ENCODE measurements around the gene MAP3K5. TPM values are rescaled to one million over a fixed set of nuclear protein-coding genes. Genes with fewer than 3 reads are reported as not detected.
"Not testable (repeated sequence)": the region's sequence is repeated elsewhere in the genome, so short reads cannot be mapped to it uniquely, and the experiment has no call there.

Gene MAP3K5
- total RNA-seq, 1 donor from 2014 or later: 24.4 TPM

DNA sequence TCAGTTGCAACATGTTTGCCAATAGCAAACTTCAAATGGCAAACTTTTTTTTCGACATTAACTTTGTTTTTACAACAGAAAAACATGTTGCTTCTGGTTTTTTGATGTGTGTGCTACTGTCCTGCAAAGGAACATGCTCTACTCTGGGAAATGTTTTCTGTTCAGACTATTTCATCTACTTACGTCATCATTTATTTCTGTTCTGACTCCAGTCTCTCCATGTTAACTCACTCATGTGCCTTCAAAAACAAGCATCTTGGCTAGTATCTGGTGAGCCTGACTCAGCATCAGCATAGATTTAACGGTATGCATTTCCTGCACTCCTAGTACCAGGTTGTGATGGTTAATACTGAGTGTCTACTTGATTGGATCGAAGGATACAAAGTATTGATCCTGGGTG, 206.0 kb downstream of the MAP3K5 start:
- no peak for DNase-seq (ENCODE audit: low spot score)

GRCh38 chr6:136585523-136585922, 206.8 kb downstream of the MAP3K5 start:
- DNase-seq (ENCODE audit: low spot score): not testable (repeated sequence)

DNA sequence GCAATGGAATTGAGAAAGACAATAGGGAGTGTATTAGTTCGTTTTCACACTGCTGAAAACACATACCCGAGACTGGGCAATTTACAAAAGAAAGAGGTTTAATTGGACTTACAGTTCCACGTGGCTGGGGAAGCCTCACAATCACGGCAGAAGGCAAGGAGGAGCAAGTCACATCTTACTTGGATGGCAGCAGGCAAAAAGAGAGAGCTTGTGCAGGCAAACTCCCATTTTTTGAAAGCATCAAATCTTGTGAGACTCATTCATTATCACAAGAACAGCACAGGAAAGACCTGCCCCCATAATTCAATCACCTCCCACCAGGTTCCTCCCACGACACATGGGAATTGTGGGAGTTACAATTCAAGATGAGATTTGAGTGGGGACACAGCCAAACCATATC, 208.0 kb downstream of the MAP3K5 start:
- DNase-seq (ENCODE audit: low spot score): not testable (repeated sequence)

- DNase-seq (ENCODE audit: low spot score): no peak
These were observed 209.4 kb downstream of the MAP3K5 start for GRCh38 chr6:136582711-136583471.

GRCh38 chr6:136579800-136580199, 212.5 kb downstream of the MAP3K5 start:
- DNase-seq (ENCODE audit: low spot score): no peak

GRCh38 chr6:136576821-136577220, 215.5 kb downstream of the MAP3K5 start:
- no peak for DNase-seq (ENCODE audit: low spot score)

DNA sequence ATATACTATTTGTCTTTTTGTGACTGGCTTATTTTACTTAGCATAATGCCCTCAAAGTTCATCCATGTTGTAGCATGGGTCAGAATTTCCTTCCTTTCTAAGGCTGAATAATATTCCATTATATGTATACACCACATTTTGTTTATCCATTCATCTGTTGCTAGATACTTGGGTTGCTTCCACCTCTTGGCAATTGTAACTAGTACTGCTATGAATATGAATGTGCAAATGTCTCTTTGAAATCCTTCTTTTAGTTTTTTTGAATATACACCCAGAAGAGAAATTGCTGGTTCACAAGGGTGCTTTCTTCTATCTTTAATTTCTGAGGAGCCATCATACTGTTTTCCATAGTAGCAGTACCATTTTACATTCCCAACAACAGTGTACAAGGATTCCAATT, 220.8 kb downstream of the MAP3K5 start:
- no peak for DNase-seq (ENCODE audit: low spot score)

GRCh38 chr6:136571065-136571464, 221.2 kb downstream of the MAP3K5 start:
- DNase-seq (ENCODE audit: low spot score): no peak

- DNase-seq (ENCODE audit: low spot score): no peak
These were observed 224.1 kb downstream of the MAP3K5 start for GRCh38 chr6:136568129-136568528.

GRCh38 chr6:136567688-136568087, 224.6 kb downstream of the MAP3K5 start:
- DNase-seq (ENCODE audit: low spot score): no peak

- no peak for DNase-seq (ENCODE audit: low spot score)
These were observed 225.4 kb downstream of the MAP3K5 start for GRCh38 chr6:136566851-136567250.

DNA sequence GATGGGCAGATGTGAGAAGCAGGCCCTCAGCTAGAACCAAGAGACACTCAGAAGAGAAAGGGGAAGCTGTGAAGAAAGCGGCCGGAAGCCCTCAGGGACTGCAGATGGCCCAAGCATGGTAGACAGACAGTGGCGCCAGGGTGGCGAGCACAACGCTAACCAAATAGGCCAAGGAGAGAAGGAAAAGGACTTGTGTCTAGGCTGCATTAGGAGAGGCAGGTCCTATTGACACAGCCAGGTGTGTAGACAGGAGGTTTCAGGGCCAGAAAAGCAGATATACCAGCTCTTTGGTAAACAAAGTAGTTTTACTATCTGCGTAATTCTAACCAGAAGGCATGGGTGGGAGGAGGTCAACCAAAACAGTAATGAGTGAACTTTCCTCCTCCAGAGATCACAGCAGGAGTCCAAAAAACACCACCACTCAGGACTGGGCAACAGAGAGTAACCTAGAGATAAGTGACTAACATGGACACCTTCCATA, 226.2 kb downstream of the MAP3K5 start:
- DNase-seq (ENCODE audit: low spot score): no peak

DNA sequence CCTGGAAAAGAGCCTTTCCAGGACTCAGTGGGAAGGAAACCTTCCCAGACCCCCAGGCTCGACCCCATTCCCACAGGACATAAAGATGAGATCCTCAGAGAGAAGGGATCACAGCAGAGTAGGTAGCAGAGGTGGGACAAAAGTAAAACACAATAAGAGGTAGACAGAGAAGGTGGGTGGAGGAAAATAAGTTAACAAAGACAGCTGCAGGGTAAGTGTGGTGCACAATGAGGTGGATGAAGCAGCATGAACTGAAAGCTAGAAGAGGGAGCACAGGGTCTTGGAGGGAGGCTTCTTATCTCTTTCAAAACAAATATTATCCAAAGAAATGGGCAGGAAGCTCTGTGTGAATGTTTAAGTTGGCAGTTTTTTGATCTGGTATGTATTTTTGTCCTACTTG, 228.1 kb downstream of the MAP3K5 start:
- no peak for DNase-seq (ENCODE audit: low spot score)

DNA sequence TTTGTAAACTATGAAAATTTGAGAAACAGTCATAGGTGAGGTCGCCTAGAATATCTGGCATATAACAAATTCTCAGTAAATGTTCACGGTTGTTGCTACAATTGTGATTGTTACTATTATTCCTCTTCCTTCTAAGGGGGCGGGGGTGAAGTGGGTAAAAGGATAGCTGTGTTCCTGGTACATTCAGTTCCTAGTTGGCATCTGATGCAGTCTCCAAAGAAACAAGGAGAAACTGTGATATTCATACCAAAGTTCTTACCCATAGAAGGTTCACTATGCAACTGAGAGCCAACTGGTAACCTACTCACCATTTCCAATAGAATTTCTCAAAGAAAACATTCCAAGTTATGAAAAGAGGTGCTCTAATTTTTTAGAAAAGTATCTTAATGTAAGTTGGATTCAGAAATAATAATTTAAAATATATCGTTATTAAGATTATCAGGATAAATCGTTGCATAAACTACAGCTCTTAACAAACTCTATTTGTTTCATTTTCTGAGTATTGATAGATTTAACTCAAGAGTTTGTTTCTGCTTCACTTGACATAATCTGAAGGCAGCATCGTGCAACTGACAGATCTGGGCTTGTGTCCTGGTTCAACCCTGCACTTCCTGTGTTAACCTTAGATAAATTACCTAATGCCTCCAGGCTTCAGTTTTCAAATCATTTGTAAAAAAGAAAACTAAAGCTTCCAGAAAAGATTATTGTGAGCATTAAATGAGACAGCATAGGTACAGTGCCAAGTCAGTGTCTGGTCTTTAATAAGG, 228.7 kb downstream of the MAP3K5 start:
- DNase-seq (ENCODE audit: low spot score): no peak

DNA sequence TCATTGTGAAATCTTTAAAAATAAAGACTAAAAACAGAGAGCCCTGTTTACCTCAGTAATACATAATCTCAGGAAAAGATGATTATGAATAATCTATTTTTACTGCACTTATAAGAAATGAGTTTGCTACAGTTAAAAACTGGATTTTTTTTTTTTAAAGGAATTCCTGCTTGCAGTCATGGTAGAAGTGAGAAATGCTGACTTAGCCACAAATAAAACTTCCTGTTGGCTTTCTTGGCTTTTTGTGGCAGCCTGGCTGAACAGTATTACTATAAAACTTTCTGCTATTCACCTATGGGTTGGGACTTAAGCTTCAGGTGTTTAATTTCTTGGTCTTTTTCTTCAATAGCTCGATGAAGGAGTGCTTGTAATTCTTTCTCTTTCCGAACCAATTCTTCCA, 230.1 kb downstream of the MAP3K5 start:
- DNase-seq (ENCODE audit: low spot score): no peak

- no peak for DNase-seq (ENCODE audit: low spot score)
These were observed 239.0 kb downstream of the MAP3K5 start for GRCh38 chr6:136553166-136553787.

- DNase-seq (ENCODE audit: low spot score): no peak
These were observed 240.2 kb downstream of the MAP3K5 start for GRCh38 chr6:136552054-136552453.

DNA sequence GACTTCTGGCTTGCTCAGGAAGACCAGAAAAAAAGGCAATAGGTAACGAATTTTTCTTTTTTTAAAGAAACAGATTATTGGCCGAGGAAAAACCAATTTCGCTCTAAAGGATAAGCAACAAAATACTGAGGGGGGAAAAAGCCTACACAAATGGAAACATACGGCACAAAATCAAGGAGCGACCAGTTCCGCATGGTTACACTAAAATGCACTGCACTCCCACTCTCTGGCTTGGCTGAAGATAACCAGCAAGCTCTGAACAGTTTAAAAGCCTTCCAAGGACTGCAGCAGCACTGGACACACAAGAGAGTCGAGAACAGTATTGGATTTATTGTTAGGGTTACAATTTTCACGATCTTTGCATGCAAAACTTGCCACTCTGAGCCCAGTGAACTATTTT, 241.2 kb downstream of the MAP3K5 start:
- no peak for DNase-seq (ENCODE audit: low spot score)

GRCh38 chr6:136550330-136551071, 241.8 kb downstream of the MAP3K5 start, which contains the start of gene MAP7:
MAP7 (minus strand) TSS chr6:136550422; CDS start chr6:136550408, 14 bp downstream.
- DNase-seq (ENCODE audit: low spot score): peak; percentile 91

- DNase-seq (ENCODE audit: low spot score): no peak
These were observed 242.3 kb downstream of the MAP3K5 start for GRCh38 chr6:136550045-136550329.

GRCh38 chr6:136549300-136550044, 242.8 kb downstream of the MAP3K5 start:
- no peak for DNase-seq (ENCODE audit: low spot score)

All from mesenteric fat pad (tissue), 1 donor.